ENCODE results near the gene PARD3.

The PARD3 gene

DNA sequence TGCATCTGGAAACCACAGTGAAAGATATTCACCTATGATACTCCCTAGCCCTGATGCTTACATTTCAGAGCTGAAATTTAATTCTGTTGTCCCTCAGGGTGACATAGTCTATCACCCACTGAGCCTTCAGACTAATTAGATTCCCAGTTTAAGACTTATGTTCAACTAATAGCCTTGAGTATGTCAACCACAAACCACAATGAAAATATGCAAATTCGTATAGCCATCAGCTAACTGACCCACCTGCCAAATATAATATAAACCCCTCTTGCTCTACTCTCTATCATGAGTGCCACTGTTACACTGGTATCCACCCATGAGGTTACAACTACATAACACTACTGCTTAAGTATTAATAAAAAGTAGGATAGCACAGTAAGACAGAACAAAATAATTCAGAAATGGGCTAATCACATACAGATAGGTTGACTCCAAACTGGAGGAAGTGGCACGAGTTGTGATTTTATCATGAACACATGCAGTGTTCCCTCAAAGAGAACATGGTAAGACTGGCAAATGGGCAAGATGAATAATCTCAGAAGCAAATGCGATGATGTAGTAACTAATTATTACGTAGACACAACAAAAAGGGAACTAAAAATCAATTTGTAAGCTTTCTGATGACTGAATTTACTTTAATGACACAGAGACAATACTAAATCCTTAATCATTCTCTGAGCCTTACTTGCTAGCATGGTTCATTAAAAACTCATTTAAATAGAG lies 290.6 kb downstream of the PARD3 start:
- TF ChIP-seq, protein P1, sequence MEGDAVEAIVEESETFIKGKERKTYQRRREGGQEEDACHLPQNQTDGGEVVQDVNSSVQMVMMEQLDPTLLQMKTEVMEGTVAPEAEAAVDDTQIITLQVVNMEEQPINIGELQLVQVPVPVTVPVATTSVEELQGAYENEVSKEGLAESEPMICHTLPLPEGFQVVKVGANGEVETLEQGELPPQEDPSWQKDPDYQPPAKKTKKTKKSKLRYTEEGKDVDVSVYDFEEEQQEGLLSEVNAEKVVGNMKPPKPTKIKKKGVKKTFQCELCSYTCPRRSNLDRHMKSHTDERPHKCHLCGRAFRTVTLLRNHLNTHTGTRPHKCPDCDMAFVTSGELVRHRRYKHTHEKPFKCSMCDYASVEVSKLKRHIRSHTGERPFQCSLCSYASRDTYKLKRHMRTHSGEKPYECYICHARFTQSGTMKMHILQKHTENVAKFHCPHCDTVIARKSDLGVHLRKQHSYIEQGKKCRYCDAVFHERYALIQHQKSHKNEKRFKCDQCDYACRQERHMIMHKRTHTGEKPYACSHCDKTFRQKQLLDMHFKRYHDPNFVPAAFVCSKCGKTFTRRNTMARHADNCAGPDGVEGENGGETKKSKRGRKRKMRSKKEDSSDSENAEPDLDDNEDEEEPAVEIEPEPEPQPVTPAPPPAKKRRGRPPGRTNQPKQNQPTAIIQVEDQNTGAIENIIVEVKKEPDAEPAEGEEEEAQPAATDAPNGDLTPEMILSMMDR (IDR thresholded peaks at IDR 0.05), result no peak

DNA sequence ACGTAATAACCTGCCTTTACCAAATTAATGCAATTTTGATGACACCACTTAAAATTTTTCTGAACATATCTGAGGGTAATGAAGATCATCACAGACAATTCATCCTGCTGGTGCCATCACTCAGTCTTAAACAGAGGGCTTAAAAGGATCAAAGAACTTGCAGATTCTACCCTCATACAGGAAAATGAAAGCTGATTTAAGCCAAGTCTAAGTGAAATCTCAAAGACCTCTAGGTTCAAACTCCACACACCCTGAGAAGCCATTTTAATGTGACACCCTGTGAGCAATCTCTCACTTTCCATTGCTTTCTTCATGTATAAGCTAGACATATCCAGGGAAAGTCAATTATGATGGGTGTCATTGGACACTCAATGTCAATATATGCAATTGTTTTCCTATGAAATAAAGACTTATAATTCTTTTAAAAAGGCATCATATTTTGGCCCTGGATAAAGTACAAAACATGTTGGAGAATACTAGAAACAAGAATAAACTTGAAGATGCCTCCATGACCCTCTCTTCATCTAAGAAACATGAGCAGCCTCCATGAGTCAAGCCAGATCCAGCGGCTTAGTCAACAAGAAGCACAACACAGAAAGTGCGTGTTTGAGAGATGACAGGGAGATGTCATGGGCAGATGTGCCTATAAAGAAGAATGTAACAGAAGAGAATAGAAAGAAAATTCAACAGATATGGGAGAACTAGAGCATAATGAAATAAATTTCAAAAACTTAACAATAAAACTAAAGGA lies 291.9 kb downstream of the PARD3 start:
- TF ChIP-seq, protein P1 (IDR thresholded peaks at IDR 0.05), result no peak

DNA sequence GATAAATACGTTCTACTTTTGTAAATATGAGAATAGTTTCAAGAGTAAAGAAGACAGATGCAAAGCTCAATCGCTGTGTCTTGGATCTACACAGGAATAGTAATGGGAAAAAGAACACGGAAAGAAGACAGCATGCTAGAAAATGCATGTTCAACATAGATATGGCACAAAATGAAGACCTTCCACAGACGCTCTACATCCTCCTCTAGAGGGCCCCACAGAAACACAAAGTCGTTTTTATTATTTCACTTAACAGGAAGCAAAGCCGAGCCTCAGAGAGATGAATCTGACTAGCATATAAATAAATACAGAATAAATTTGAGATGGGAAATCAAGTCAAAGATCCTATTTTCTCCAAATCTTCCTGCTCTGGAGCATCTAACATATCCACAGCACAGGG lies 292.6 kb downstream of the PARD3 start:
- TF ChIP-seq, protein P1 (IDR thresholded peaks at IDR 0.05), result peak; percentile 57; the same call in 1 of the 2 replicates

GRCh38 chr10:34520510-34520909 lies 294.6 kb downstream of the PARD3 start:
- TF ChIP-seq, protein P1 (IDR thresholded peaks at IDR 0.05), result no peak

GRCh38 chr10:34520084-34520483 lies 295.0 kb downstream of the PARD3 start:
- TF ChIP-seq, protein P1 (IDR thresholded peaks at IDR 0.05), result no peak

DNA sequence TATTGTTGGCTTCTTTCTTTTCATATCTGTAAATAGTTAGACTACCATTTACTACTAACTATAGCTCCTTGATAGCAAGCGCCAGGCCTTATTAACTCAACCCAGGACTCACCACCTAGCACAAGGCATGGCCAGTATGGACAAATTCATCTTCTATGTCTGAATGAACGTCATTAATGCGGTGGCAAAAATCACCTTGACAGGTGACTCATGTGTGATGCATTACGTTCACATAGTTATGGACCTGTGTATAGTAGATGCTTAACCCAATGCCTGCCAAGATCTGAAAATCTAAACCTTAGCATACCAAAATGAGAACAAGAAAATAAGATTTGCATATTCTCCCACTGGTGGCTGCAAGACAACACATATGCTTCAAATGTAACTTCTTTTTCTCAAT lies 300.8 kb downstream of the PARD3 start:
- TF ChIP-seq, protein P1 (IDR thresholded peaks at IDR 0.05), result no peak

DNA sequence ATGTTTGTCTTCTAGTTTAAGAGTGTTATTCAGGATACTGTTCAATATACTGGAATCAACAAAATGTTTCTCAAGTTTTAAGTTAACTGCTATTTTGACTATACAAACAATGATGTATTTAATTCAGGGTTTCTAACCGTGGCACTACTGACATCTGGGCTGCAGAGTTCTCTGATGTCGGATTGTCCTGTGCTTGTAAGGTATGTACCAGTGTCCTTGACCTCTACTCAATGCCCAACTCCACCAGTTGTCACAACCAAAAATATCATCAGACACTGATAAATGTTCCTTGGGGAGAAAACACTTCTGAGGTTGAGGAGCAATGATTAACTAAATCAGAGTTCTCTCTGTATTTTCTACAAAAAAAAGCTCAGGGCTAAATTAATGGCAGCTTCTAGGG lies 301.5 kb downstream of the PARD3 start:
- TF ChIP-seq, protein P1 (IDR thresholded peaks at IDR 0.05), result no peak

All from LNCAP (cell line).